AG20443 (cell line): Measurements from ENCODE around the gene DVL1.

Source experiments
- DNase-seq: peaks from one replicate; pipeline ENCODE4 v3.0.0; 2012; ENCODE audit warnings: low spot score, mixed read lengths

DVL1 gene

GRCh38 chr1:1311107-1312104 is 37.8 kb downstream of the DVL1 start:
- DNase-seq = no peak

- no peak for DNase-seq
Measured at GRCh38 chr1:1310476-1311053, 38.7 kb downstream of the DVL1 start.

- no peak for DNase-seq
Measured at GRCh38 chr1:1310109-1310385, 39.2 kb downstream of the DVL1 start.

GRCh38 chr1:1309251-1310108 is 39.7 kb downstream of the DVL1 start:
- DNase-seq = no peak

- DNase-seq = no peak
Measured at GRCh38 chr1:1308756-1309250, 40.4 kb downstream of the DVL1 start.

DNA sequence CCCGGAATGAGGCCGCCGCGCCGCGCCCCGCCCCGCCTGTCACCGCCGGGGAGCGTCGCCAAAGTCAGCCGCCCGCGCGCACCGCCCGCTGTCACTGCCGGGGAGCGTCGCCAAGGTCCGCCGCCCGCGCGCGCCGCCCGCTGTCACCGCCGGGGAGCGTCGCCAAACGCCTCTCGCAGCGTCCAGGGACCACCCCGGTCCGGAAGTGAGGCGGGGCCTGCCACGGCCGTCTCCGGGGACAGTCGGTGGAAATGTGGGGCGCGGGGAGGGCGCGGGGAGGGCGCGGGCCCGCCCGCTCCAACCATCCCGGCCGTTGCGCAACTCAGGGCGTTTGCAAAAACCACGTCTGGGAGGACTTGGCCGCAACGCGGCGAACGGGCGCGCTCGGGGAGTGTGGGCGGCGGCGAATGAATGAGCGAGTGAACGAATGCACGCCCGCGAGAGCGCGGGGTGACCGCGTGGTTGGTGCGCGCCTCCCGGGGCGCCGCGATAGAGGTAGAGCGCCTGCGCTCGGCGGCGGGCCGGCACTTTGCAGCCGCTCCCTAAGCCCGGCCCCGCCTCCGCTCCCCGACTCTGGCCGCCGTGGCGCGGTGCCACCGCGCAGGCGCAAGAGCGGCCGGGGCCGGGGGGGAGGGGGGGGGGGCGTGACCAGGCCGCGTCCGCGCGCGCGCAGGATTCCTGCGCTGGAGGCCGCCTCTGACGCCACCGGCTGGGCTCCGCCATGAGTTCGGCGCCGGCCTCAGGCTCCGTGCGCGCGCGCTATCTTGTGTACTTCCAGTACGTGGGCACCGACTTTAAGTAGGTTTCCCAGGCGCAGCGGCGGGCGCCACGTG is 41.1 kb downstream of the DVL1 start, which contains the start of the genes ACAP3 and PUSL1:
Gene ACAP3, minus strand, starts transcription at position 8 of the 833 bp plus-strand sequence. CDS start 115 bp downstream, outside the sequence.
Gene PUSL1, plus strand, starts transcription at position 675 of the 833 bp plus-strand sequence. Its CDS starts 47 bp downstream, at position 722.
- DNase-seq = peak; percentile 100

DNA sequence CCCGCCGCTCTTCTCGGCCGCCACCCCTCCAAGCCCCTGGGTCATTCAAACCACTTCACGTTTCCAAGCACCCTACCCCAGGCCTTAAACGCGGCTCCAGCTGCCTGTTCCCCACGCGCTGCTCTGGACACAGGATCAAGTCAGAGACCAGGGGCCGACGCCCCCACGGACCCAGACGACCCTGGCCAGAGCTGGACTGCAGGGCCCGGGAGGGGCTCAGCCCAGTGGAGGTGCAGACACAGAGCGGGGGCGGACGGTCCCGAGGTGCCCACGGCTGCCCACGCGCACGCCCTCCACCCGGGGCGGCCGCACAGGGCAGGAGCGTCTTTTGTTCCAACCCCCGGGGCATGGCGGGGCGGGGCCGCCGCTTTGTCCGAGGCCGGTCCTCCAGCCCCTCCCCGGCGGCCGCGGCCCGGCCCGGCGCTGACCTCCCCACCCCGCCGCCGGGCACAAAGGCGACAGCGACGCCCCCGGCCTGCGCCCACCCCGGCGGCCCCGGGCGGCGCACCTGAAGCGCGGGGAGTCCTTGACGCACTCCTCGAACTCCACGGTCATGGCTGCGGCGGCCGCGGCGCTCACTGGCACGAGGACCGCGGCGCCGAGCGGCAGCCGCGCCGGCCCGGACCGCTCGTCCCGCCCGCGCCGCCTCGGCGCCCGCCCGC is 41.8 kb downstream of the DVL1 start:
- no peak for DNase-seq

- no peak for DNase-seq
Measured at GRCh38 chr1:1306661-1307260, 42.5 kb downstream of the DVL1 start.

DNA sequence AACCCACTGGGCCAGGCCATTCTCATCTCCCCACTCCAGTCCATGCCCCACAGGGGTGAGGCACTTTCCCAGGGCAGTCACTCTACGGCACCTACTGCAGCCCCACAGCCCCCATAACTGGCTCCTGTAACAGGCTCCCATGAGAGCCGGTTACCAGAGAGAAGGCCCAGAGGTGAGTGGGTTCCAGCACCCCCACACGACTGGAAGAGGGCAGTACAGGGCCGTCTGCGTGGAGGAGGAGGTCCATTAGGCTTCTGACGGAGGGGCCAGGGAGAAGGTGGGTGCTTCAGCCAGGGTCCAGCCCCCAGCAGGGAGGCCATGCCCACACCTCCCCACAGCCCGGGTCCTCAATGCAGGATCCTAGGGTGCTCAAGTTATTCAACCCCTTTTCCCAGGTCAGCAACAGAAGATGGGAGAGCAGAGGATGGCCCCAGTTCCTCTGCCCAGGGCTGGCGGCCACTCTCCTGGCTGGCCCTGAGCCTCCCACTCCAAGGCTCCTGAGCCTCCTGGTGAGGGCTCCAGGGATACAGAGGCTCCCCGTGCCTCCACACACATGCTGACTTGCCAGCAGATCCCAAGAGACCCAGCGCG is 43.1 kb downstream of the DVL1 start:
- DNase-seq = no peak

GRCh38 chr1:1305300-1306069 is 43.7 kb downstream of the DVL1 start:
- peak; percentile 81 for DNase-seq

- peak; percentile 75 for DNase-seq
Measured at GRCh38 chr1:1304331-1305299, 44.6 kb downstream of the DVL1 start.

- DNase-seq = no peak
Measured at GRCh38 chr1:1303736-1304135, 45.5 kb downstream of the DVL1 start.

DNA sequence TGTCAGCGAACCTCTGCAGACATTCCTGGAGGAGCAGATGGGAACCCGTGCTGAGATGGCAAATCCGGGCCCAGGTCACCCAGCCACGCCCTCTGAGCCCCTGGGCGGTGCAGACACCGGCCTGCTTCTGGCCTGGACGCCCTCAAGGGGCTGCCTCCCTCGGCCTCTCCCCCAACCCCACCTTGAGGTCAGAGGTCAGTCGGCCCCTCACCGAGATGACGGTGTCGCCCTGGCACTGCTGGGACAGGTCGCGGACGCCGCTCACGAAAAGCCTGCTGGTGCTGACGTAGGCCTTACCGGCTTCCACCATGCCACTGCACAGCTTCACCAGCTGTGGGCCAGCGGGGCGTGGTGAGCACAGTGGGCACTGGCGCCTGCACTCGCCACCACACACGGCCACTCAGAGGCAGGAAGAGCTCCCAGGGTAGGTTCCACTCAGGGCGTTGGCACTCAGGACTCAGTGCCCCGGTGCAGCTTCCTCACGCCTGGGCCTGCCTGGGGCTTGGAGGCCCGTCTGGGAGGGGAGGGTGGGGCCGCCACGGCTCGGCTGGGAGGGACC is 46.2 kb downstream of the DVL1 start:
- DNase-seq = no peak

DNA sequence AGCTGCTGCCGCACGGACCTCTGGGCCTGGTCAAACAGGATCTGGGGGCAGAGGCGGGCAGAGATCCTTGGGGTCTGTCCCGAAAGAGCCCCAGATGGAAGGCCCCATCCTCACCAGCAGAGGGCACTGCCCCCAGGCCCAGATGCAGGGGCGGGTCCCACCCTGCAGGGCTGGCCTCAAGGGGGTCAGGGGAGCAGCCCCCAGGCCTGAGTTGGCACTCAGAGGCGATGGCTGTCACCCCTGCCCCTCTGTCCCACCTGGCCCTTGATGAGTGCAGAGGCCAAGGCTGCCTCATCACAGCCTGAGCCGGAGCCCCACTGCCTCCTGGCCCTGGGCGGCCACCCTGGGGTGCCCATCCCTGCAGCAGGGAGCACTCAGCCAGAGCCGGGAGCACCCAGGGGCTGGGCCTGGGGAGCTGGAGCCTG is 47.2 kb downstream of the DVL1 start:
- DNase-seq = no peak

DNA sequence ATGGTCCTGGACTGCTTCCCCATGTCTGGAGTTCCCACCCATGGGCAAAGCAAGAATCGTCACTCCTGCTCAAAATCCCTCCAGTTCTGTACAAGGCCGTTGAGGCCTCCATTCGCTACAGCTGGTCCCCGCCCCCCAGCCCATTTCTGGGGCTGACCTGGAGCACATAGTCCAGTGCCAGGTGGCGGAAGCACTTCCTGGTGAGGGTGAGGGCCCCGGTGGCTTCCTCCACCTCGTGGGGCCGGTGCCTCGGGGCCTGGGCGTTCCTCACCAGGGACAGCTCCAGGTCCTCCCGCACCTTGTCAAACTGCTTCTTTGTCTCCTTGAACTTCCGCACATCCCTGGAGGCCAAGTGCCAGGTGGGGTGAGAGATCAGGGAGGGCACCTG is 48.9 kb downstream of the DVL1 start:
- no peak for DNase-seq

GRCh38 chr1:1299686-1300351 is 49.4 kb downstream of the DVL1 start:
- no peak for DNase-seq
